Liver (tissue), 9 donors: ENCODE results near the gene TUBGCP2. TPM values are rescaled to one million over a fixed set of nuclear protein-coding genes. Genes with fewer than 3 reads are reported as not detected.
A peak's percentile ranks its signal among the peaks of the same experiment; 100 is the strongest.

Source experiments
- DNase-seq: peaks from one replicate; pipeline ENCODE4 v3.0.0-alpha.2; 2017; ENCODE audit warnings: low spot score
- H3K27ac ChIP-seq, 2 donors: one replicate each; pipeline ENCODE4 v1.7.0; 2013; ENCODE audit warnings: inconsistent platforms in 2 of 2, low read length in 2 of 2, control low read depth in 1 of 2, low read depth in 1 of 2, mild to moderate bottlenecking in 1 of 2
- H3K27me3 ChIP-seq, 4 donors: one replicate each; pipeline versions ENCODE4 v1.6.1 to v1.7.0; 2013; ENCODE audit warnings: low read length in 3 of 4, inconsistent platforms in 1 of 4, mild to moderate bottlenecking in 1 of 4, moderate library complexity in 1 of 4; ENCODE audit not compliant: control insufficient read depth in 4 of 4, insufficient read depth in 4 of 4
- H3K36me3 ChIP-seq, 4 donors: one replicate each; pipeline versions ENCODE4 v1.6.1 to v1.7.0; 2013; ENCODE audit warnings: low read length in 3 of 4, mild to moderate bottlenecking in 3 of 4, low read depth in 1 of 4, moderate library complexity in 1 of 4; ENCODE audit not compliant: control insufficient read depth in 4 of 4, insufficient read depth in 3 of 4
- H3K4me1 ChIP-seq, 4 donors: one replicate each; pipeline versions ENCODE4 v1.6.1 to v1.7.0; 2013; ENCODE audit warnings: low read length in 3 of 4, mild to moderate bottlenecking in 3 of 4, moderate library complexity in 1 of 4; ENCODE audit not compliant: control insufficient read depth in 4 of 4, insufficient read depth in 4 of 4
- H3K4me3 ChIP-seq, 3 donors: one replicate each; pipeline versions ENCODE4 v1.6.1 to v1.7.0; 2013; ENCODE audit warnings: low read length in 3 of 3, control low read depth in 1 of 3, low read depth in 1 of 3, mild to moderate bottlenecking in 1 of 3
- H3K9ac ChIP-seq, 2 donors: one replicate each; pipeline ENCODE4 v1.7.0; 2013; ENCODE audit warnings: low read length in 2 of 2, mild to moderate bottlenecking in 2 of 2, moderate library complexity in 2 of 2, control low read depth in 1 of 2, low read depth in 1 of 2
- H3K9me3 ChIP-seq, 4 donors: one replicate each; pipeline versions ENCODE4 v1.6.1 to v1.7.0; 2013; ENCODE audit warnings: low read length in 3 of 4; ENCODE audit not compliant: control insufficient read depth in 4 of 4
- FOXA2 ChIP-seq: IDR thresholded peaks from 2 replicates; pipeline ENCODE4 v1.6.1; 2016; ENCODE audit warnings: antibody characterized with exemption
- GABPA ChIP-seq, 2 donors: IDR thresholded peaks in 1 of 2; conservative IDR thresholded peaks in 1 of 2; 2 replicates each; pipeline ENCODE4 v1.6.1; 2016; ENCODE audit warnings: antibody characterized with exemption in 2 of 2, mild to moderate bottlenecking in 1 of 2, moderate library complexity in 1 of 2
- HNF4A ChIP-seq, 2 donors: conservative IDR thresholded peaks; 2 replicates each; pipeline ENCODE4 v1.6.1; 2016; ENCODE audit warnings: antibody characterized with exemption in 2 of 2, mild to moderate bottlenecking in 2 of 2
- RXRA ChIP-seq, 2 donors: IDR thresholded peaks; 2 replicates each; pipeline ENCODE4 v1.6.1; 2017 to 2018; ENCODE audit warnings: antibody characterized with exemption in 2 of 2, mild to moderate bottlenecking in 1 of 2
- SP1 ChIP-seq: IDR thresholded peaks from 2 replicates; pipeline ENCODE4 v1.6.1; 2018; ENCODE audit warnings: antibody characterized with exemption, mild to moderate bottlenecking
- WGBS: extraction: QIAGEN DNeasy Blood & Tissue Kit; methylation state at CpG from one replicate; pipeline ENCODE4 v1.1.7; 2013; 5-methylcytosine and 5-hydroxymethylcytosine counted together
- polyA plus RNA-seq, 2 donors: library from polyadenylated mRNA; stranded (reverse) in 1 of 2; unstranded in 1 of 2; fragments of 200-250 nt in 1 of 2; fragments of >200 nt in 1 of 2; fragmentation: Nextera tagmentation in 1 of 2; extraction: Ambion mirVana in 1 of 2; gene quantifications; one replicate each; pipeline versions ENCODE4 v1.2.1 to v1.2.3, GENCODE V29; 2013 to 2015
- total RNA-seq, 2 donors: library from RNA; depleted of rRNA; stranded (reverse); fragments of >200 nt; gene quantifications; one replicate each; pipeline ENCODE4 v1.2.3, GENCODE V29; 2014
- TF ChIP-seq, protein P1 (sequence below): fragments of 150-350 bp; IDR thresholded peaks from 2 replicates; pipeline ENCODE4 v1.5.1; 2017; ENCODE audit warnings: improper control_type of control experiment, low read depth, low read length; ENCODE audit not compliant: missing input control
- TF ChIP-seq, protein P2 (sequence below): IDR thresholded peaks from 2 replicates; pipeline ENCODE4 v1.6.1; 2016; ENCODE audit warnings: antibody characterized with exemption
- TF ChIP-seq, protein P3 (sequence below): IDR thresholded peaks from 2 replicates; pipeline ENCODE4 v1.6.1; 2016; ENCODE audit warnings: antibody characterized with exemption, mild to moderate bottlenecking
- donor health status: healthy.
- donor health status: healthy.
- donor health status: healthy.
- donor health status: healthy.
- donor health status: healthy.

Gene TUBGCP2
- total and polyA plus RNA-seq, 4 donors: 18.8 to 32.4 (median 27.6) TPM

DNA sequence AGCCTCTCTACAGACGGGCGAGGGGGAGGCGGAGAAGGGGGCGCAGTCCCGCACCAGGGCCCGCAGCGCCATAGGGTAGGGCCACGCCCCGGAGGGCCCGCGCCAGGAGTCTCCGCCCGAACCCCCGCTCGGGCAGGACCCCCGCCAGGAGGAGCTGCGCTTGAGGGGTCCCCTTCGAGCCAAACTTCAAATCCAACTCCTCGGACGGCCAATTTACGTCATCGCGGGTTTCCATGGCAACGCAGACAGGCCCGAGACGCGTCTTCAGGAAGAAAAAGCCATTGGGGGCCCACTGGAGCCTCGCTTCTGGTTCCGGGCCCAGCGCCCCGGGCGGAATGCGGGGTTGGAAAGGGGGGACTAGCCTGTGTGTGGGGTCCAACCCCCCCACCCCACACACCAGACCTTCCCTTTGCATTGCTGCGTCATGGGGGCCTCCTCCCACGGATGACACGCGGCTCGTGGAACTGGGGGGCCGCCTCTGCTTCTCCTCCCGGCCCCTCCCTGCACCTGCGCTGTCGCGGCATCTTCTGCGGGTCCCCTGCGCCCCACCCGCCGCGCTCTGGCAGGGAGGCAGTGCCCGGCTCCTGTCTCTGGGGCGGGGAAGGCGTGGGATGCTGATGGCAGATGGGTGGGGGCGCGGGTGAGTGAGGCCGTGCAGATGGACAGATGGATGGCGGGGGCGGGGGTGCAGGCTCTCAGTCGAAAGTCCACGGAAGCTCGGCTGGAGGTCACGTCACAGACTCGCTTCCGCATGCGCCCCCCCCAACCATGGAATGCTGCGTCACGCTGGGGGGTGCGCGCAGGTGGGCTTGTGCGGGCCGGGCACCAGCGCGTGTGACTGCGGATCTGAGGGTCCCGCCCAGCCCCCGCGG is 26.8 kb upstream of the TUBGCP2 start:
- H3K27me3 ChIP-seq: peaks cover 0 to 14% (median 8%) of the 10 kb centered on the region in 4 donors
- DNase-seq: no peak

DNA sequence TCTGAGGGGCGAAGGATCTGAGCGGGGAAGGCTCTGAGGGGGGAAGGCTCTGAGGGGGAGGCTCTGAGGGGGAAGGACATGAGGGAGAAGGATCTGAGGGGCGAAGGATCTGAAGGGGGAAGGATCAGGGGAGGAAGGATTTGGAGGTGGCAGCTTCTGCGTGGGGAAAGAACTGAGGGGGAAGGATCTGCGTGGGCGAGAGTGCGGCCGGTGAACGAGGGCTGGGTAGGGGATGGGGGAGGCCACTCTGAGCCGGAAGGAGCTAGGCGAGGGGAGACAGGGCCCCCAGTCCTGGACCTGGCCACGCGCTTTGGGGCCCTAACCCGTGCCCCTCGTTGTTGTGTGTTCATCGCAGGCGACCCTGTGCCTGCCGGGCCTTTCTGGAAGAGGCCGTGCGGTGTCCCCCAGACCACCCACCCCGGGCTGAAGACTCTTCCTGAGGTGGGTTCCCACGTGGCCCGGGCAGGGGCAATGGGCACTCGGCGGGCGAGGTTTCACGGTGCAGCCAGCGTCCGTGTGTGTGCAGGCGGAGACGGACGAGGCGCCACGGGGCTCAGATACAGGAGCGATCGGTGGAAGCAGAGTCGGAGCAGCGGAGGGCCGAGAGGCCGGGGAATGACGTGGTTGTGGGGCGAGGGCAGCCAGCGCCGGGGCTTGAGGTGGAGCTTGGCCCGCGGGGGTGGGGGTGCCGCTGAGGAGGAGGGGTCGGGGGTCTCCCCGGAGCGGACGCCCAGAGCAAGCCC is 26.0 kb upstream of the TUBGCP2 start:
- H3K4me3 ChIP-seq: peak overlapping the region in 1 of 3 donors; percentile 21

More for the DNA sequence above, 26.8 kb upstream of the TUBGCP2 start:
- Histone ChIP-seq H3K9ac (no peak overlapping the region), H3K4me3 (peak overlapping the region in 1 of 3 donors; percentile 26), H3K9me3 (no peaks in the 10 kb centered on the region), H3K27ac (no peak overlapping the region), H3K4me1 (peaks cover 0 to 16% (median 8%) of the 10 kb centered on the region in 4 donors), H3K36me3 (no peaks in the 10 kb centered on the region)
- WGBS: 6% methylated on average over 75 of the region's 75 CpGs
- TF ChIP-seq FOXA2 (no peak), HNF4A (conservative IDR thresholded peaks at IDR 0.05) (peak in 1 of 2 donors; percentile 47), GABPA (IDR thresholded peaks at IDR 0.05 in 1 of 2, conservative IDR thresholded peaks at IDR 0.05 in 1 of 2) (no peak), SP1 (no peak)

More for the DNA sequence above, 26.0 kb upstream of the TUBGCP2 start:
- DNase-seq: no peak
- Histone ChIP-seq H3K27me3 (peaks cover 0 to 14% (median 7%) of the 10 kb centered on the region in 4 donors), H3K9ac (no peak overlapping the region), H3K27ac (no peak overlapping the region), H3K4me1 (peaks cover 0 to 20% (median 9%) of the 10 kb centered on the region in 4 donors), H3K36me3 (no peaks in the 10 kb centered on the region), H3K9me3 (no peaks in the 10 kb centered on the region)
- 27% methylated on average over 51 of the region's 51 CpGs for WGBS
- no peak for TF ChIP-seq RXRA (IDR thresholded peaks at IDR 0.05)
- TF ChIP-seq, protein P1, sequence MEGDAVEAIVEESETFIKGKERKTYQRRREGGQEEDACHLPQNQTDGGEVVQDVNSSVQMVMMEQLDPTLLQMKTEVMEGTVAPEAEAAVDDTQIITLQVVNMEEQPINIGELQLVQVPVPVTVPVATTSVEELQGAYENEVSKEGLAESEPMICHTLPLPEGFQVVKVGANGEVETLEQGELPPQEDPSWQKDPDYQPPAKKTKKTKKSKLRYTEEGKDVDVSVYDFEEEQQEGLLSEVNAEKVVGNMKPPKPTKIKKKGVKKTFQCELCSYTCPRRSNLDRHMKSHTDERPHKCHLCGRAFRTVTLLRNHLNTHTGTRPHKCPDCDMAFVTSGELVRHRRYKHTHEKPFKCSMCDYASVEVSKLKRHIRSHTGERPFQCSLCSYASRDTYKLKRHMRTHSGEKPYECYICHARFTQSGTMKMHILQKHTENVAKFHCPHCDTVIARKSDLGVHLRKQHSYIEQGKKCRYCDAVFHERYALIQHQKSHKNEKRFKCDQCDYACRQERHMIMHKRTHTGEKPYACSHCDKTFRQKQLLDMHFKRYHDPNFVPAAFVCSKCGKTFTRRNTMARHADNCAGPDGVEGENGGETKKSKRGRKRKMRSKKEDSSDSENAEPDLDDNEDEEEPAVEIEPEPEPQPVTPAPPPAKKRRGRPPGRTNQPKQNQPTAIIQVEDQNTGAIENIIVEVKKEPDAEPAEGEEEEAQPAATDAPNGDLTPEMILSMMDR: no peak
- TF ChIP-seq, protein P2, sequence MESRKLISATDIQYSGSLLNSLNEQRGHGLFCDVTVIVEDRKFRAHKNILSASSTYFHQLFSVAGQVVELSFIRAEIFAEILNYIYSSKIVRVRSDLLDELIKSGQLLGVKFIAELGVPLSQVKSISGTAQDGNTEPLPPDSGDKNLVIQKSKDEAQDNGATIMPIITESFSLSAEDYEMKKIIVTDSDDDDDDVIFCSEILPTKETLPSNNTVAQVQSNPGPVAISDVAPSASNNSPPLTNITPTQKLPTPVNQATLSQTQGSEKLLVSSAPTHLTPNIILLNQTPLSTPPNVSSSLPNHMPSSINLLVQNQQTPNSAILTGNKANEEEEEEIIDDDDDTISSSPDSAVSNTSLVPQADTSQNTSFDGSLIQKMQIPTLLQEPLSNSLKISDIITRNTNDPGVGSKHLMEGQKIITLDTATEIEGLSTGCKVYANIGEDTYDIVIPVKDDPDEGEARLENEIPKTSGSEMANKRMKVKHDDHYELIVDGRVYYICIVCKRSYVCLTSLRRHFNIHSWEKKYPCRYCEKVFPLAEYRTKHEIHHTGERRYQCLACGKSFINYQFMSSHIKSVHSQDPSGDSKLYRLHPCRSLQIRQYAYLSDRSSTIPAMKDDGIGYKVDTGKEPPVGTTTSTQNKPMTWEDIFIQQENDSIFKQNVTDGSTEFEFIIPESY: no peak
- TF ChIP-seq, protein P3, sequence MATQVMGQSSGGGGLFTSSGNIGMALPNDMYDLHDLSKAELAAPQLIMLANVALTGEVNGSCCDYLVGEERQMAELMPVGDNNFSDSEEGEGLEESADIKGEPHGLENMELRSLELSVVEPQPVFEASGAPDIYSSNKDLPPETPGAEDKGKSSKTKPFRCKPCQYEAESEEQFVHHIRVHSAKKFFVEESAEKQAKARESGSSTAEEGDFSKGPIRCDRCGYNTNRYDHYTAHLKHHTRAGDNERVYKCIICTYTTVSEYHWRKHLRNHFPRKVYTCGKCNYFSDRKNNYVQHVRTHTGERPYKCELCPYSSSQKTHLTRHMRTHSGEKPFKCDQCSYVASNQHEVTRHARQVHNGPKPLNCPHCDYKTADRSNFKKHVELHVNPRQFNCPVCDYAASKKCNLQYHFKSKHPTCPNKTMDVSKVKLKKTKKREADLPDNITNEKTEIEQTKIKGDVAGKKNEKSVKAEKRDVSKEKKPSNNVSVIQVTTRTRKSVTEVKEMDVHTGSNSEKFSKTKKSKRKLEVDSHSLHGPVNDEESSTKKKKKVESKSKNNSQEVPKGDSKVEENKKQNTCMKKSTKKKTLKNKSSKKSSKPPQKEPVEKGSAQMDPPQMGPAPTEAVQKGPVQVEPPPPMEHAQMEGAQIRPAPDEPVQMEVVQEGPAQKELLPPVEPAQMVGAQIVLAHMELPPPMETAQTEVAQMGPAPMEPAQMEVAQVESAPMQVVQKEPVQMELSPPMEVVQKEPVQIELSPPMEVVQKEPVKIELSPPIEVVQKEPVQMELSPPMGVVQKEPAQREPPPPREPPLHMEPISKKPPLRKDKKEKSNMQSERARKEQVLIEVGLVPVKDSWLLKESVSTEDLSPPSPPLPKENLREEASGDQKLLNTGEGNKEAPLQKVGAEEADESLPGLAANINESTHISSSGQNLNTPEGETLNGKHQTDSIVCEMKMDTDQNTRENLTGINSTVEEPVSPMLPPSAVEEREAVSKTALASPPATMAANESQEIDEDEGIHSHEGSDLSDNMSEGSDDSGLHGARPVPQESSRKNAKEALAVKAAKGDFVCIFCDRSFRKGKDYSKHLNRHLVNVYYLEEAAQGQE: no peak
